Stimulated activated CD4-positive, alpha-beta T cell treated with anti-CD3 and anti-CD28 coated beads, Interleukin-1b, Interleukin-23, amount 100 ng/mL, for 4 hours (primary cell): Measurements from ENCODE around the gene RPL26.
"Not testable (repeated sequence)": the region's sequence is repeated elsewhere in the genome, so short reads cannot be mapped to it uniquely, and the experiment has no call there.

Source experiments
- DNase-seq, 2 donors: peaks; one replicate each; pipeline ENCODE4 v3.0.0-alpha.2; 2020; ENCODE audit warnings: low read depth in 2 of 2

Gene RPL26

DNA sequence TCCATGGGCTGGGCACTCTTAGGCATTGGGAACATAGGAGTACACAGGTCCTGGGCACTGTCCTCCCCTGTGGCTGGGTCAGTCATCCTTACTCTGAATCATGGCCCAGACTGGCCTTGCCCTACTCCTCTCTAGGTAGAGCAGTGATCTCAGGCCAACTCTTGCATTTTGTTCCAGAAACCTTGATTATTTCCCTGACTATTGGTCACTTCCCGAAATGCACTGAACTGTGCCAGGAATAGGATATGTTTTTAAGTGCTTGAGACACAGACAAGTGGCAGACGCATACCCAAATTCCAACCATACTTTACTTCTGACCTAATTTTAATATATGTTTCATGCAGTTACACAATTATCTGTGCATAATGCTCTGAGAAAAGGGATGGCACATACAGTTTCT, 16.8 kb downstream of the RPL26 start:
- no peak for DNase-seq

DNA sequence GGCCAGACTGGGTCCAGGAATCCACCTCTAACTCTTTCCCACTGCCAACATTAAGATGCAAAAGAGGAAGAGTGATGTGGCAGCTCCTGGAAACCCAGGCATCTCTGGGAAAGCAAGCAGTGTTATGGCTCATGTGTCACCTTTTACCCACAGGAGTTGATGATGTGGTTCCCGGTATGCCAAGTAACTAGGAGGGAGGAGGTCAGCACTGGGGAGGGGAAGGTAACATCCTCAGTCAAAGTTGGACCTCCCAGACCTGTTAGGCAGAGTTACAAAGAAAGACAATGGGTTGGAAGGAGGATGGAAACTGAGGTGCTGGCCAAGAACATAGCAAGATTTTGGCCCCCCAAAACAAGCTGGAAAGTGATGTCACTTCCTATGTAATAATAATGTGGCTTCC, 17.9 kb downstream of the RPL26 start:
- no peak for DNase-seq

DNA sequence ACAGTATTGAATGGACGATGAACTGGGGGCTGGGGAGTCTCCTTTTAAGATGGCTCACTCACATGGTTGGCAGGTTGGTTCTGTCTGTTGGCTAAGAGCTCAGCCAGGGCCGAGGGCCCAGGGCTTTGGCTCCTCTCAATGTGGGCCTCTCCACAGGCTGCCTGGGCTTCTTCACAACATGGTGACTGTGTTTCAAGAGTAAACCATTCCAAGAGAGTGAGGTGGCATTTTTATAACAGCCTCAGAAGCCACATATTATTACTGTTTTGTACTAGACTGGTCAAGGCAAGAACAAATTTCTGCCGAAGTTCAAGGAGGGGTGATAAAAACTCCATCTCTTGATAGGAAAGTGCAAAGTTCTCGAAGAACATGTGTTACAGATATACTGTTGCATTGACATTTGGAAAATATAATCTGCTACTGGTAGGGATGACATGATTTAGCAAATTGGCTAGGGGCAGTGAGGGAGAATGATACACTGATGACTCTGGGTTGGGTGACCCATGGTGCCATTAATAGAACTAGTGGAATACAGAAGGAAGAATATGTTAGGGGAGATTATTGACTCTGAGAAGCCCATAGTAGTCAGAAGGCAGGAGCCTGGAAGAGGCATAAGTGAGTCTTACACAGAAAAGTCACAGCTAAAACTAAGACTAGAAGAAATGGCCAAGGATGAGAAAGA, 20.2 kb downstream of the RPL26 start:
- DNase-seq: no peak

GRCh38 chr17:8360751-8361150, 22.2 kb downstream of the RPL26 start:
- DNase-seq: no peak

DNA sequence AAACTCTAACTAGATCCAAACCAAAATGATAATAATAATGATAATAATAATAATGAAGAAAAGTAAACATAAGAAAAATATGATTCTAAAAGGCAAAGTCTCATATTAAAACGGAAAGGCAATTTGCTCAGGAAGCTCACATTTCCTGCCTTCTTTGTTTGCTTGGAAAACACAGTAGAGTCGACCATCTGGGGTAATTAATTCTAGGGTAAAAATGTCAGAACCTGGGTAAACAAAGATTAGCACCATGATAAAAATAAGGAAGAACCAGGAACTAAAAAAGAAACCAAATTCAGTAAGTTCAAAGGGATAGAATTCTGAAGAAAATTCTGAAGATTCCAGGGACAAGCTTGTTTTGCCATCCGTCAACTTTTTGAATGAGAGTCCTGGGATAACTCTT, 22.7 kb downstream of the RPL26 start:
- no peak for DNase-seq

- no peak for DNase-seq
These were observed 23.2 kb downstream of the RPL26 start for GRCh38 chr17:8359769-8360168.

GRCh38 chr17:8357910-8358309, 25.1 kb downstream of the RPL26 start:
- no peak for DNase-seq

- DNase-seq: no peak
These were observed 28.8 kb downstream of the RPL26 start for GRCh38 chr17:8354236-8354635.

DNA sequence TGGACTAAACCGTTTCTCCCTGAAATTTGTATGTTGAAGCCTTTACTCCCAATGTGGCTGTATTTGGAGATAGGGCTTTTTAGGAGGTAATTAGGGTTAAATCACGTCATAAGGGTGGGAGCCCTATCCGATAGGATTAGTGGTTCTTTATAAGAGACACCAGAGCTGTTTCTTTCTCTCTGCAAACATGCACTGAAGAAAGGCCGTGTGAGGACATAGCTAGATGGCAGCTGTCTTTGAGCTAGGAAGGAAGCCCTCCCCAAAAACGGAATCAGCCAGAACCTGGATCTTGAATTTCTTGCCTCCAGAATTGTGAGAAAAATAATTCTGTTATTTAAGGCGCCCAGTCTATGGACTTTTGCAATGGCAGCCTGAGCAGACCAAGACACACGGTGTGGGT, 29.3 kb downstream of the RPL26 start:
- no peak for DNase-seq

DNA sequence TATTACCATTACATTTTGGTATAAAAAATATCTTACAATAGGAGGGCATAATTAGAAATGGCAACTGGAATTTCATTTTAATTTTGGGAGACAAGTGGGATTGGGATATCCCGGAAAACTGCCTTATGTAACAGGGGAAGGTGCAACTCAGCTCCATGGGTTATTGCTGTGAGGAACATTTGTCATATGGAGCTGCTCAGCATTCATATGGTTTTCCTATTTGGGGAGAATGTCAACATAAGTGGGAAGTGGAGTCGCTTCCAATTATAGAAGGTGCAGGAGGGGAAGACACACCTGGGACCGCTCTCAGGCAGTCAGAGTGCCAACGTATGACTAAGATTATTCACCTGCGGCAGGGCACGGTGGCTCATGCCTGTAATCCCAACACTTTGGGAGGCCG, 32.7 kb downstream of the RPL26 start:
- no peak for DNase-seq

- DNase-seq: not testable (repeated sequence)
These were observed 36.0 kb downstream of the RPL26 start for GRCh38 chr17:8347001-8347400.

GRCh38 chr17:8345951-8346665, 36.9 kb downstream of the RPL26 start:
- DNase-seq: no peak

DNA sequence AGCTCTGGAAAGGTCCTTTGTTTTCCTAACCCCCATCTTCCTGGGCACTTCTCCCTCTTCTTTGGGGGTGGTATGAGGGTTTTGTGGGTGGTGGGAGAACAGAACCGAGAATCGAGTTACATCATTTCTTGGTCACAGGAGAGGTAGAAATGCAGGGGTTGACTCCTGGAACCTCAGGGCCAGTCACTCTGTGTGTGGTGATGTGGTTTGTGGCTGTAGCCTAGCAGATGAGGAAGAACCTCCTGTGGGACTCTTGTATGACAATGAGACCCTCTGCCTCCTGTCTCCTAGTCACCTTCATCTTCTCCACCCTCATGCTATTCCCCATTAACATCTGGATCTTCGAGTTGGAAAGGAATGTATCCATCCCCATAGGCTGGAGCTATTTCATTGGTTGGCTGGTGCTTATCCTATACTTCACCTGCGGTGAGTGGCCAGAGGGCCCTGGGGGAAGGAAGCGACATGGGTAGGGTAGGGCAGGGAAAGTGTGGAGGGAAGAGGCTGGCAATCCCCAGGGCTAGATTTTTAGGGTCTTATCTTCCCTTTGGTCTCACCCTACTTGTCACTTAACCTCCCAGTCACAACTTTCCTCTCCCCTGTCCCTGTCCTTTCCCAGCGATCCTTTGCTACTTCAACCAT, 37.8 kb downstream of the RPL26 start:
- no peak for DNase-seq

- no peak for DNase-seq
These were observed 41.5 kb downstream of the RPL26 start for GRCh38 chr17:8341456-8341855.

DNA sequence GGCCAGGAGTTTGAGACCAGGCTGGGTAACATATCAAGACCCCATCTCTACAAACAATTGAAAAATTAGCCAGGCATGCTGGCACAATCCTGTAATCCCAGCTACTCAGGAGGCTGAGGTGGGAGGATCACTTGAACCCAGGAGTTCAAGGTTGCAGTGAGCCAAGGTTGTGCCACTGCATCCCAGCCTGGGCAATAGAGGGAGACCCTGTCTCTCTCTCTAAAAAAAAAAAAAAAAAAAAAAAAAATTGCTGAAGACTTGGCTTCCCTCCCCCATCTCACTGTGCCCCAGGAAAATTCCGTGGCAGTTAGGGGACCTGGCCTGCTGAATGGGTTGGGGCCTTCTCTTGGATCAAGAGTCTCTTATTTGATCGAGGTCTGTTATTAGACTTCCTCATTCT, 43.5 kb downstream of the RPL26 start, which contains the start of gene ODF4:
Gene ODF4 (plus strand): TSS at position 301 of the 400 bp plus-strand sequence. CDS start 212 bp downstream, outside the sequence.
- DNase-seq: no peak

DNA sequence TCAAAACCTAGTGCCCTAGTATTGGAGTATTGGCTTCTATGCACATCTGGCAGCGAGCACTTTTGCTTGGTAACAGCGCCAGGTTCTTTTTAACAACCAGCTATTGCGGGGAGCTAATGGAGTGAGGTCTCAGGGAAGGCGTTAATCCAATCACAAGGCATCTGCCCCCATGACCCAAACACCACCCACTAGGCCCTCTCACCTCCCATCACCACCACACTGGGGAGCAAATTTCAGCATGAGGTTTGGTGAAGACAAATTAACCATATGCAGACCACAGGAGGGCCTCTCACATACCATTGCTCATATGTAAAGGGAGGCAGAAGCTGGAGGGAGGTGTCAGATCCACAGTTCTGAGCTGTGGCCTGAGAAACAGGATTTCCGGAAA, 44.2 kb downstream of the RPL26 start:
- no peak for DNase-seq

DNA sequence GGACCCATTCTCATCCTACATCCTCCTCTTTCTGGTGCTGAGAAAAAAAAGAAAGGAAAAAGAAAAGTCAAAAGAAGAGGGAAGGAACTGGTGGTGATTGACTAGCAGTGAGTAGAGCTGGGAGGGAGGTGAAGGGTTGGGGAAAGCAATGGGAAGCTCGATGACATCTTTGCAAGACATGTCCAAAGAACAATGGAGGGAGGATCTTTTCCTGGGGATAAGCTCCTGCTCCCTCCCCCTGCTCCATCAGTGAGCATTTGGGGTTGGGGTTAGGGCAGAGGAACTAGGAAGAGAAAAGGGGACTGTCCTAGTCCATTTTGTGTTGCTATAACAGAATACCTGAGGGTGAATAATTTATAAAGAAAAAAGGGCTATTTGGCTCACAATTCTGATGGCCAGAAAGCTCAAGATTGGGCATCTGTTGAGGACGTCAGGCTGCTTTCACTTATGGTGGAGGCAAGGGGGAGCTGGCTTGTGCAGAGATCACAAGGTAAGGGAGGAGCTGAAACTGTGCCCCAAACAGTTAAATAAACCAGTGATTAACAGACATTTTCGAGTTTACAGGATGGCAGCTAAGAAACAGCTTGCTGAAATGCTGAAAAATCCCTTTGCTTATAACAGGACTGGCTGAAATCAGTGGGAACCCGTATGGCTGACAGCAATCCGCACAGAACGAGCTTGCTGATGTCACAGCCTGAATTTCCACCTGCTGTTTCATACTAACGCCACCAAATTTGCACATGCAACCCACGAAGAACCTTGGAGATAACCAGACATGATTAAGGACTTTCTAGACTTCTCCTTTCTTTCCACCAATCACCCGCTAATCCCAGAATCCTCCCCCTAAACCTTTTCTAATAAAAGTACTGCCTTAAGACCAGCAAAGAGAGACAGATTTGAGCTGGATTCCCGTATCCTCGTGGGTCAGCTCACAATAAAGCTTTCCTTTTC, 44.9 kb downstream of the RPL26 start:
- no peak for DNase-seq

- DNase-seq: no peak
These were observed 49.7 kb downstream of the RPL26 start for GRCh38 chr17:8333281-8333680.

DNA sequence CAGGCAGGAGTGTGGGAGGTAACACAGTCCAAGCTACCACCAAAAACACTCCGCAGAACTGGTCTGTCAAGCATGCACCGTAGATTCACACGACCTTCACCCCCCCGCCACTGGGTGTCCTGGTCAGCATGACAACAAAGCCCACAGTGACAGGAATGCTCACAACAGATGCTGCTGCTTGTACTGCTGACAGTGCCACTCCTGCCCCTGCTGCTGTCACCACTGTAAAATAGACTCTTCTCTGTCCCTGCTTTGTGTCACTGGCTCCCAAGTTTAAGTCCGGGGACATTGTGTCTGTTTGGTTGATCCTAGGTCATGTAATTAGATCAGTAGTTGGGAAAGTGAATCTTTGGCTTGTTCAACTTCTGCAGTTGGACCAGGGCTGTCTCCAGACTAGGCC, 50.3 kb downstream of the RPL26 start:
- no peak for DNase-seq

- no peak for DNase-seq
These were observed 50.9 kb downstream of the RPL26 start for GRCh38 chr17:8332128-8332527.
